Uterus (tissue), 2 donors: ENCODE data around the gene MRPL24.

ENCODE experiments used
- CTCF ChIP-seq, 4 experiments: fragments of 200-600 bp in 2 of 4; fragments of 450-650 bp in 2 of 4; sonication (generic) in 2 of 4; IDR thresholded peaks; one replicate each; pipeline ENCODE4 v1.5.1; 2016 to 2019; ENCODE audit warnings: antibody characterized with exemption in 4 of 4, mild to moderate bottlenecking in 2 of 4, moderate library complexity in 1 of 4
- POLR2A ChIP-seq, 2 donors: fragments of 450-650 bp; IDR thresholded peaks; one replicate each; pipeline ENCODE4 v1.6.1; 2016; ENCODE audit warnings: antibody characterized with exemption in 2 of 2, mild to moderate bottlenecking in 1 of 2, moderate library complexity in 1 of 2

GRCh38 chr1:156745881-156746280 is 5.0 kb upstream of the MRPL24 start:
- TF ChIP-seq CTCF (IDR thresholded peaks at IDR 0.05) (no peak), POLR2A (IDR thresholded peaks at IDR 0.05) (no peak)
